HEK293T (cell line): ENCODE results near the gene ZBTB46.

ENCODE experiments used
- ARNT ChIP-seq: fragments of 450-650 bp; IDR thresholded peaks from 2 replicates; pipeline ENCODE4 v1.6.1; 2017; ENCODE audit warnings: mild to moderate bottlenecking
- BHLHE40 ChIP-seq: fragments of 450-650 bp; IDR thresholded peaks from 2 replicates; pipeline ENCODE4 v1.6.1; 2016; ENCODE audit warnings: mild to moderate bottlenecking, moderate library complexity, borderline replicate concordance
- CTBP1 ChIP-seq: fragments of 450-650 bp; IDR thresholded peaks from 2 replicates; pipeline ENCODE4 v1.6.1; 2016; ENCODE audit warnings: borderline replicate concordance
- FOXA1 ChIP-seq: fragments of 450-650 bp; IDR thresholded peaks from 2 replicates; pipeline ENCODE4 v1.6.1; 2016; ENCODE audit warnings: mild to moderate bottlenecking
- FOXK2 ChIP-seq: fragments of 450-650 bp; IDR thresholded peaks from 2 replicates; pipeline ENCODE4 v1.6.1; 2016; ENCODE audit warnings: mild to moderate bottlenecking
- FOXM1 ChIP-seq: fragments of 450-650 bp; IDR thresholded peaks from 2 replicates; pipeline ENCODE4 v1.6.1; 2017; ENCODE audit warnings: mild to moderate bottlenecking, borderline replicate concordance
- HDGF ChIP-seq: fragments of 450-650 bp; IDR thresholded peaks from 2 replicates; pipeline ENCODE4 v1.6.1; 2017; ENCODE audit warnings: antibody characterized with exemption, borderline replicate concordance
- L3MBTL2 ChIP-seq: fragments of 450-650 bp; conservative IDR thresholded peaks from 2 replicates; pipeline ENCODE4 v1.6.1; 2016; ENCODE audit warnings: mild to moderate bottlenecking
- NFRKB ChIP-seq: fragments of 450-650 bp; IDR thresholded peaks from 2 replicates; pipeline ENCODE4 v1.6.1; 2016; ENCODE audit warnings: mild to moderate bottlenecking, moderate library complexity
- PKNOX1 ChIP-seq: fragments of 450-650 bp; IDR thresholded peaks from 2 replicates; pipeline ENCODE4 v1.6.1; 2016
- SP1 ChIP-seq: fragments of 450-650 bp; IDR thresholded peaks from 2 replicates; pipeline ENCODE4 v1.6.1; 2017
- SUZ12 ChIP-seq: fragments of 450-650 bp; IDR thresholded peaks from 2 replicates; pipeline ENCODE4 v1.6.1; 2016; ENCODE audit warnings: mild to moderate bottlenecking
- TARDBP ChIP-seq: fragments of 450-650 bp; IDR thresholded peaks from 2 replicates; pipeline ENCODE4 v1.6.1; 2016
- ZNF384 ChIP-seq: fragments of 450-650 bp; IDR thresholded peaks from 2 replicates; pipeline ENCODE4 v1.6.1; 2016

GRCh38 chr20:63696306-63696627 is 134.8 kb downstream of the ZBTB46 start:
- no peak for TF ChIP-seq SP1
- TF ChIP-seq CTBP1: no peak
- no peak for TF ChIP-seq FOXA1
- no peak for TF ChIP-seq FOXM1
- TF ChIP-seq ZNF384: no peak
- TF ChIP-seq NFRKB: no peak
- no peak for TF ChIP-seq ARNT
- TF ChIP-seq TARDBP: no peak
- no peak for TF ChIP-seq HDGF
- TF ChIP-seq SUZ12: no peak
- no peak for TF ChIP-seq FOXK2
- TF ChIP-seq L3MBTL2: no peak
- TF ChIP-seq BHLHE40: no peak
- TF ChIP-seq PKNOX1: no peak
